HG02678 (cell line): ENCODE data around the gene KDM3A.
"Not testable (repeated sequence)": the region's sequence is repeated elsewhere in the genome, so short reads cannot be mapped to it uniquely, and the experiment has no call there.

Experiments
- ATAC-seq: cut with Tn5 transposase; IDR thresholded peaks from one replicate; pipeline ENCODE4 v1.9.1; 2021; ENCODE audit warnings: mild to moderate bottlenecking, moderate library complexity; ENCODE audit not compliant: unreplicated experiment

Gene KDM3A

DNA sequence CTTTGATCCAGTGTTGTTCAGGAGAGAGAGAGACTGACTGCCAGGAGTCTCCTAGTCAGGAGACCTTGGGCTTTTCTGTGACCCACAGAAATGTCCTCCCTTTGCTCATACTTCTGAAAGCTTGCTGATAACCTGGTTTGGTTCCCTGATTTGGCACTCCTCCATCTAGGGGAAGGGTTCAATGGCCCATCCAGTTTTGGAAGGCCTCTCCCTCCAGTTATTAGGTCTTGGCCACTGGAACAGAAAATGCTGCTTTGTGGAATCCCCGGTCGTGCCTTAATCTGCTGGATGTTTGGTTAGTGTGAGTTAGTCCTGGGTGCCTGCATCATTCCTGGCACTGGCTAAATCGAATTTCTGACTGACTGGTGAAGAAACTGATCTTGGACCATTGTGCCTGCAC, 35.7 kb downstream of the KDM3A start:
- ATAC-seq = no peak

DNA sequence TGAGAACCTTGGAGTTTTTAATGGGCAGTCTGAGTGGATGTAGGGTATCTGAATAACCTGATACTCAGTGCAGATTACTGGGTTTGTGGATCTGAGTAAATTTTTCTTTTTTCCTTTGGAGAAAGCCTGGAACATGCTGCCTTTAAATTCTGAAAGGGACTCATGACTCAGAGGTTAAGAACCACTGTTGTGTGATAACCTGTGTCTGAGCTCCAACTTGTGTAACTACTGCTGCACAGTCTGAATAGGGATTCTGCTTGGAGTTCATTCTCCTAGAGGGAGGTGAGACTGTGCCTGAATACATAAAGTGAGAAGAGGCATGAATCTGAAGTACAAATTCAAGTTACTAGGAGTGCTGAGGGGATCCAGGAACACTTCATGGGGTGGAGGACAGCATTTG, 36.2 kb downstream of the KDM3A start:
- no peak for ATAC-seq

DNA sequence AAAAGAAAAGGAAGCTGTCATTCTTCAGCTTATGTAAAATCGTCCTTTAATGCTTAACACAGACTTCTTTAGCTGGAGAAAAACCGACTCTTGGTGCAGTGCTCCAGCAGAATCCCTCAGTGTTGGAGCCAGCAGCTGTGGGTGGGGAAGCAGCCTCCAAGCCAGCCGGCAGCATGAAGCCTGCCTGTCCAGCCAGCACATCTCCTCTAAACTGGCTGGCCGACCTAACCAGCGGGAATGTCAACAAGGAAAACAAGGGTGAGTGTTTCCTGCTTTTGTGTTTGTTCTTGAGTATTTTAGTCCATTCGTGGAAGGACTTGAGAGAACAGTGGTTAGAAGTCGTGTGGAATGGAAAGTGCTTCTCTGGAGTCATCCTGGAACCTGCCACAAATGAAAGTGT, 38.9 kb downstream of the KDM3A start:
- no peak for ATAC-seq

DNA sequence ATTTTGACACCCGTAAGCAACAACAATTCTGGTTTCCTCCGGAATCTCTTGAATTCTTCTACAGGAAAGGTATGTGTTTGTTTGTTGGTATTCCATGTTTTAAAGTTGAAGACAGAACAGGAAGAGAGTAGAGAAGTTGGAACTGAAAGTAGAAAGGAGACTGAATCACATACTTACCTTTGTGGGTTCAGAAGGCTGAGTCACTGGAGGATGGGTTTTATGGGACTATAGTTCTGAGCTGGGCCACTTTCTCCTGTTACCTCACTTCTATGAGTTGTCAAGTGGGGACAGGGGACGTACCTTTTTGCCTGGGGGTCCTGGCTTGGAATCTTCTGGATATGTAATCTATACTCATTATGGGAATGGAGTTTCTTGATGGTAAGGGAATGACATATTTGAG, 40.9 kb downstream of the KDM3A start:
- no peak for ATAC-seq

DNA sequence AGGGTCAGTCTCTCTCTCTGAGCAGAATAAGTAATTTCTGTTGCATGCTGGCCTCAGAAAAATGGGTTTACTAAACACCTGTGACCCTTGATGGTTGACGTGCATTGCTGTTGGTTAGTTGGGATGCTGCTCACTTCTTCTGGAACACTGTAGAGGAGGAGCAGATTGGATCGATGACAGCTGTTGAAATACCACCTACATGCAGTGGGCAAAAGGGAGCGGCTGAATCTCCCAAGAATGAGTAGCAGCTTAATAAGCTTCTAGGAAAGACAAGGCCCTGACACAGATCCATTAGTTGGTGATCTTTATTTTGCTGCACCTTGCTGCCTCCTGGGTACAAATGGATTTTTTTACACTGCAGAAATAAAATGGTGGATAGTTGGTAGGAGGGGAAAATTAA, 43.2 kb downstream of the KDM3A start:
- no peak for ATAC-seq

DNA sequence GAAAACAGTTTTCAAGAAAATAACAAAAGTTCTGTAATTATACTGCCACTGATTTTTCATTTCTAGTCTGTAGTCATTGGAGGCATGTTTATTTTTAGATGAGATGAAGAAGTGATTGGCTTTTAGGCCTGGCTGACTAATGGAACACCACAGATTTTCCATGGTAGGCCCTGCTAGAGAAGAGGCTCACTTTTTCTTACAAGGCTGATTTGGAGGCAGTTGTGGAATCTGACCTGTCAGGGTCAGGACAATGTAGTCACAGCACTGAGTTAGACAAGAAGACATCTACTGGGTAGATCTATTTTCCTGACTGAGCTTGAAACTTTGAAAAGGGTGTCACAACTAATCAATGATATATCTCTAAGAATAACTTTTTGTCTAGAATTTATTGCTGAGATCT, 43.9 kb downstream of the KDM3A start:
- ATAC-seq = no peak

DNA sequence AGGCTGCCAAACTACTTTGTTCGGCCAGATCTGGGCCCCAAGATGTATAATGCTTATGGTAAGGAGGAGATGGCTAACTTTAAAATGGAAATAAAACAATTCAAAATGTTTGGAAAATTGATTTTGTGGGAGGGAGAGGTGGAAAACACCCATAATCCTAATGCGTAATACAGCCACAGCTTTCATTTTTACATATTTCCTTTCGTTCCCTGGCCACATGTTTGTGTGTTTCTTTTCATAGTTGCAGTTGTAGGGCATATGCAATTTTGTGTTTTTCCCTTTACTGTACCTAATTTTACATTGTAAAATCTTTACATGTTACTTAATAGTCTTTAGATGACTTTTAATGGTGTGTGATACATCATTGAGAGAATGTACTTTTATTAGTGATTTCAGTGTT, 44.6 kb downstream of the KDM3A start:
- no peak for ATAC-seq

DNA sequence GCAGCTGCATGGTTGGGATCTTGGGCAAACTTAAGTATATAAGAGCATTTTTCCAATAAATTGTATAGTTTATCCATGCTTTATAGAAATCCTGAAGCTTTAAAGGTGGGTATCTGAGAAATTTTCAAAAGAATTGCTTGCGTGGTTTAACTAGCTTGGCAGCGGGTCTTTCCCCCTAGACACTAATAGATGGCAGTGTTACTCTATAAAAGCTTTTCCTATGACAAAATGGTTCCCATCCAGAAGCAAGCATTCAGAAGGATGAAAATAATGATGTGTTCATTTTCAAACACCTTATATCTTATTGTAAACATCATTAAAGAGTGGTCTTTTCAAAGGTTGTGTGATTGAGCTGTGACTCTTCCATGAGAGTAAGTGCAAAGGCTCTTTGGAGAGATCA, 45.9 kb downstream of the KDM3A start:
- ATAC-seq = no peak

DNA sequence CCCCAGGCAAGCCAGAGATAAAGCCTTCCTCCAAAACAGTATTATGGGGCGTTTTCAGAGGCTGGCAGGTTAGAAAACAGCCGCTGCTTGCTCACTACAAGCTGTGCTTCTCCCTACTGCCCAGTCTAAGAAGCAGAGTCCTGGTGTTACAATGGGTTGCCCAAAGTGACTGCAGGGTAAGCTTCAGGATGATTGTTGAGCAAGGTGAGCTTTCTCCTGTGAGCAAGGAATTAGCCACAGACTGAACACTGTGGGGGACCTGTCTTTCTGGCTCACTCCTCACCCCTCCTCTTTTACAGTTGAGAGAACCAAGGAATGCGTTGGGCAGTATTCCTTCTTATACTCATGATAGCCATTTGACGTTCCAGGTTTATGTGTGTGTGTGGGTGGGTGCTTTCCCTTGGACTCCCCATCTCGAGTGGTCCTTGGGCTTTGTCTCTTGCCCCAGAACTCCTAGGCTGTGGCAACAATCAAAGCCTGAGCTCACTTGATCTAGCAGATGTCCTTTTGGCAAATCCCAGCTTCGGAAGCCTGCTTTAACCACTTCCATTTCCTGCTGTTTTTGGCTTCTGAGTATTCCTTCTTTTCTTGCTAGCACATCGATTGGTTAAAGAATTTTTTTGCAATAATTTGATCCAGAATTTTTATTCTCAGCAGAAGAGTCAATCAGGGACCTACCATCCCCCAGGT, 47.5 kb downstream of the KDM3A start:
- no peak for ATAC-seq

DNA sequence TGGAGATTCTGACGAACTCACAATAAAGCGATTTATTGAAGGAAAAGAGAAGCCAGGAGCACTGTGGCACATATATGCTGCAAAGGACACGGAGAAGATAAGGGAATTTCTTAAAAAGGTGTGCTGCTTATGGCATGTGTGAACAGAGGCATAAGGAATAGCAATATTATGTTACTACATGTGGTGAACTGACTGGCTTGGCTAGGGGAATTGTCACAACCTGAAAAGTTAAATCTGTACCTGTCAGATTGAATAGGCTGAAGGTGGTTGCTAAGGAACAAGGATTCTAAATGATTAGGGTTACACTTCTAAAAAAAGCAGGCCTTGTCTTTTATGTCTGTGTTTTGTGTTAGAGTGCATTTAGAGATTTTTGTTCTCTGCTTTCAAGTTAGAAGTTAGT, 48.4 kb downstream of the KDM3A start:
- no peak for ATAC-seq

DNA sequence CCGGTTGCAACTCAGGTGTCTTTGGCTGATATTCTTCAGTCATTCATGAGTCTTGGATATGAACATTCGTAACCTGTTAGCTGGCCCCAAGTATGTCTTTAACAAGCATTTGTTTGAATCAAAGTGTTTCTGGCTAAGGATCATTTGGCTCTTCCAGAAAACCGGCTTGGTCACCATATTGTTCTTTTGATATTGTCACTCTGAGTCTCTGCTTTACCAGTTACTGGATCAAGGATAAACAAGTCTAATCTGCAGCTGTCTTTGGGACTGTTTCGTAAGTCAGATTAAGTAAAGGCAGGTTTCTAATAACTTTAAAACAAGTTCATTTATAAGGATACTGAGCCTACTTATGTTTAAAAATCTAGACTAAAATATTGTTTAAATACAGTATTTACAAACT, 49.1 kb downstream of the KDM3A start:
- no peak for ATAC-seq

DNA sequence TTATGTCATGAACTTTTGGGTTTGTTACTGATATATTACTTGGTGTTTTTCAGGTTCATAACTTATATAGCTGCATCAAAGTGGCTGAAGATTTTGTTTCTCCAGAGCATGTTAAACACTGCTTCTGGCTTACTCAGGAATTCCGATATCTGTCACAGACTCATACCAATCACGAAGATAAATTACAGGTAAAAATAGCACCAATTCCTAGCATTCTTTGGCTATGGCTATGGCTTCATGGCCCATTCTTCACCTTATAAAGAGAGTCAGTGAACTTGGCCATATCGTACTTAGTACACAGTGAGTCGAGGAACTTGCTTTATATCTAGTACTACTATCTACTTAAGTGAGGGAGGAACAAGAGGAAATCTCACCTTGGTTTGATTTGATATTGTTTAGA, 49.9 kb downstream of the KDM3A start:
- ATAC-seq = no peak

DNA sequence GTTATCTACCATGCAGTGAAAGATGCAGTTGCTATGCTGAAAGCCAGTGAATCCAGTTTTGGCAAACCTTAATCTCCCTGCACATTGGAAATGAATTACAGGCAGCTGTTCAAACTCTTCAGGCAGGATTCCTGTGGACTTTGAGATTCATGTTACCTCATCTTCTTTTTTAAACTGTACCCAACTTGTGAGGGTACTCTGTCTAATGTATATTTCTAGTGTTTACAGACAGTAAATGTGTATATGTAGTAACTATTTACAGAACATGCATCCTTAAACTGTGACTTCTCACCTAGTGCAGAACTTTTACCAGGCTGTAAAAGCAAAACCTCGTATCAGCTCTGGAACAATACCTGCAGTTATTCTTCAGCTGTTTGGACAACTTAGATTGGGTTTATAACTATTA, 50.9 kb downstream of the KDM3A start:
- no peak for ATAC-seq

DNA sequence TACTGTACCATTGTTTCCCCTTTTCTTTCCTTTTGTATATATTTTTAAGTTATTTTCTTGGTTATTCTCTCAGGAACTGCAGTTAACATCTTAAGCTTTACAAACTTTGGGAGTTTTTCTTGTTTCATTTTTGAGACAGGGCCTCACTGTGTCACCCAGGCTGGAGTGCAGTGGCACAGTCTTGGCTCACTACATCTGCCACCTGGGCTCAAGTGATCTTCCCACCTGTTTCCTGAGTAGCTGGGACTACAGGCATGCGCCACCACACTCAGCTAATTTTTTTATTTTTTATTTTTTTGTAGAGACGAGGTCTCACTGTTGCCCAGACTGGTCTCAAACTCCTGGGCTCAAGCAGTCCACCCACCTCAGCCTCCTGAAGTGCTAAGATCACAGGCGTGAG, 55.2 kb downstream of the KDM3A start:
- not testable (repeated sequence) for ATAC-seq

DNA sequence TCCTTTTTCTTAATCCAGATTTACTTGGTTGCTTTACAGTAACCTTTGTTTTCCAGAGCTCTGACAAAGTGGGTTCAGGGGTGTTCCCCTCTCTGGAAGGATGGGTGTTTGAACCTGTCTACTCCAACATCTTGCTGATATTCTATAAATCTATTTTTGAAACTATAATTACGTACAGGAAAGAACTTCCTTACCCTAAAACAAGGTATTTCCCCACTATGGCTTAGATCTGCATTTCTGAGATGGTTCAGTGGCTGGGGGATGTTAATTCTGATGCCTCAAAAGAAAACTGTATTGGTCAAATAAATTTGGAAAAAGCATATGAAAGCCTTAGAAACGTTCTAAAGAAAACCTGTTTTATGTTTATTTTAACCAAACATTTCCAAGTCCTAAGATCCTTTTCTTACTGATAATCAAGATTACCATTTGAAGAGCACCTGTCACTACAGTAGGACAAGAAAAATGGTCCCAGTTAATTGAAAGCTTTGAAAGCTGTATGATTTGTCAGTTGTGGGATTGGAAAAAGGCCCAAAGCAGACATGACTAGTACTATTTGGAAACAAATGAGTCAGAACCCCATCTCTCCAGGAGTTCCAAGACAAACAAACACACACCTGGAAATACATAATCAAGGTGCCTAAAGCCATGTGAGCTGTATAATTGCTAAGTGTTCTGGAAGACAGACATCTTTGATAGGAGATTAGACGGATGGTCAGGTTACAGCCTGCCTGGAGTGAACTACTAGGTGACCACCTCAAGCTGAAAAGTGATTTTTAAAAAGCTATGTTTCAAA, 57.5 kb downstream of the KDM3A start:
- ATAC-seq = no peak

DNA sequence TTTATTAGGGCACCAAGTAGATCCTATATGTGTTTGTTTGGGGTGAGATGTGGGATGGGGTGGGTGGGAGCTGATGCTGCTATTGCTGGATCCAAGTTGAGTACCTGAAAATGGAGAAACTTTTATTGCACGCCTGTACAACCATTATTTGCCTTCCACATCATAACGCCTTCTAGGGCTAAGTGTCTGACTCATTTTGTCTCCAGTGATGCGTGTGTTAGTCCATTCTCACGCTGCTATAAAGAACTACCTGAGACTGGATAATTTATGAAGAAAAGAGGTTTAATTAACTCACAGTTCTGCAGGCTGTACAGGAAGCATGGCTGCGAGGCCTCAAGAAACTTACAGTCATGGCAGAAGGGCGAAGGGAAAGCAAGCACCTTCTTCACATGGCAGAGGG, 58.2 kb downstream of the KDM3A start:
- ATAC-seq = no peak

DNA sequence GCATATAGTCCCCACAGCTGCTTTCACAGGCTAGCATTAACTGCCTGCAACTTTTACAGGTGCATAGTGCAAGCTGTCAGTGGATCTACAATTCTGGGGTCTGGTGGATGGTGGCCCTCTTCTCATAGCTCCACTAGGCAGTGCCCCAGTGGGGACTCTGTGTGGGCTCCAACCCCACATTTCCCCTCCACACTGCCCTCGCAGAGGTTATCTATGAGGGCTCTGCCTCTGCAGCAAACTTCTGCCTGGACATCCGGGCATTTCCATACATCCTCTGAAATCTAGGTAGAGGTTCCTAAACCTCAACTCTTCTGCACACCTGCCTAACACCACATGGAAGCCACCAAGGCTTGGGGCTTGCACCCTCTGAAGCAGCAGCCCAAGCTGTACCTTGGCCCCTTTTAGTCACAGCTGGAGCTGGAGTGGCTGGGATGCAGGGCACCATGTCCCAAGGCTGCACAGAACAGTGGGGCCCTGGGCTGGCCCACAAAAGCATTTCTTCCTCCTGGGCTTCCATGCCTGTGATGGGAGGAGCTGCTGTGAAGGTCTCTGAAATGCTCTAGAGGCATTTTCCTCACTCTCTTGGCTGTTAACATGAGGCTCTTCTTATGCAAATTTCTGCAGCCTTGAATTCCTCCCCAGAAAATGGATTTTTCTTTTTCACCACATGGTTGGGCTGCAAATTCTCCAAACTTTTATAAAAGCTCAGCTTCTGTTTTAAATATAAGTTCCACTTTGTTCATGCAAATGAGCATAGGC, 59.3 kb downstream of the KDM3A start:
- ATAC-seq = no peak

DNA sequence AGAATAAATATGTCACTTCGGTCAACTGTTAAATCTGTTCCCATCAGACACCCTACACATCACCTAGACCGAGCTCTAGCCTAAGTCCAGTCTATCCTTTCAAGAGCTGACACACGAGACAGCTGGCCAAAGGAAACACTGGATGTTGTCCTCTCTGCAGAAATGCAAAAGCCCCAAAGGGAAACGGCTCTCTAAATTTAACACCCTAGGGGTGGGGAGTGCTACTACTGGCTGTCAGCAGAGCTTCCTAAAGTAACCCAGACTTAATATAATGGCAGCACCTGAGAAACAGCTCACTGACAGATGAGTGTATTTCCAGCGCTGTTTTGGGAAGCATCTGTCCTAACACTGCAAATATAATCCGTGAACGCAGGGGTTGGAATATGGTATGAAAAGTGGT, 66.4 kb downstream of the KDM3A start:
- ATAC-seq = no peak

DNA sequence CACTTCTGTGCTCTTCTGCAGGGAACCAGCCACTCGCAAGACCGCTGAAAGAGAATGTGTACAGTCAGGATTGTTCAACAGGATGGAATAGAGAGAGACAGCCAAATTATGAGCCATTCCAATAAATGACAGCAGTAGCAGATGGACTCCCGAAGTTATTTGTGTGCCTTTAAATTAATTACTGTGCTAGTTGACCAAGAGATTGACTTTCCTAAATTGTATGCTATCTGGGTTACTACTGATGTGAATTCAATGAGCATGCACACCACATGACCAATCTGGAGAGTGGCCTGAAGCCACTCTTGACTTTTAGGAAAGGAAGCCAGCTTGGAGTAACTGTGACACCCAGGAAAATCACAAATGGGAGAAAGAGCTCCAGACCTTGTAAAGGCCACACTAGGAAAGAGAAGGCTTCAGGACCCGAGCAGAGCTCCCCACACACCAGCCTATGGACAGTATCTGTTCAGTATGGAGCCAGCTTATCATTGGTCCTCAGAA, 69.3 kb downstream of the KDM3A start:
- ATAC-seq = no peak

DNA sequence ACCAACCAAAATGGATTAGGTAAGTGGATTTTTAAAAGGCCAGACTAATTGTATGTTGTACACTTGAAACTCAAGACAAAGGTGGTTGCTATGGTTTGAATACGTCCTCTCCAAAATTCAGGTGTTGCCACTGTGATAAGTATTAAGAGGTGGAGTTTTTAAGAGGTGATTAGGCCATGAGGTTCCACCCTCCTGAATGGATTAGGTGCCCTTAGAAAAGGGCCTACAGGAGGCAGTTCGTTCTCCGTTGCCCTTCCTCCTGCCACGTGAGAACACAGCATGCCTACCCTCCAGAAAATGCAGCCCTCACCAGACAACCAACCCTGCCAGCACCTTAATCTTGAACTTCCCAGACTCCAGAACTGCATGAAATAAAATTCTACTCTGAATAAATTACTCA, 70.9 kb downstream of the KDM3A start:
- ATAC-seq = no peak

DNA sequence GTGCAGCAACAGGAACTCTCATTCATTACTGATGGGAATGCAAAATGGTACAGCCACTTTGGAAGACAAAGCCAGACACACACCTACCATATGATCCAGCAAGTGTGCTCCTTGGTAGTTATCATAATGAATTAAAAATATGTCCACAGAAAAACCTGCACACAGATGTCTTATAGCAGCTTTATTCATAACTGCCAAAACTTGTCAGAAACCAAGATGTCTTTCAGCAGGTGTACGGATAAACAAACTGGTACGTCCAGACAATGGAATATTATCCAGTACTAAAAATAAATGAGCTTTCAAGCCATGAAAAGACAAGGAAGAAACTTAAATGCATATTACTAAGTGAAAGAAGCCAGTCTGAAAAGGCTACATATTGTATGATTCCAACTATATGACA, 71.7 kb downstream of the KDM3A start:
- ATAC-seq = no peak
